ENCODE data around the gene LGI4.

DNA sequence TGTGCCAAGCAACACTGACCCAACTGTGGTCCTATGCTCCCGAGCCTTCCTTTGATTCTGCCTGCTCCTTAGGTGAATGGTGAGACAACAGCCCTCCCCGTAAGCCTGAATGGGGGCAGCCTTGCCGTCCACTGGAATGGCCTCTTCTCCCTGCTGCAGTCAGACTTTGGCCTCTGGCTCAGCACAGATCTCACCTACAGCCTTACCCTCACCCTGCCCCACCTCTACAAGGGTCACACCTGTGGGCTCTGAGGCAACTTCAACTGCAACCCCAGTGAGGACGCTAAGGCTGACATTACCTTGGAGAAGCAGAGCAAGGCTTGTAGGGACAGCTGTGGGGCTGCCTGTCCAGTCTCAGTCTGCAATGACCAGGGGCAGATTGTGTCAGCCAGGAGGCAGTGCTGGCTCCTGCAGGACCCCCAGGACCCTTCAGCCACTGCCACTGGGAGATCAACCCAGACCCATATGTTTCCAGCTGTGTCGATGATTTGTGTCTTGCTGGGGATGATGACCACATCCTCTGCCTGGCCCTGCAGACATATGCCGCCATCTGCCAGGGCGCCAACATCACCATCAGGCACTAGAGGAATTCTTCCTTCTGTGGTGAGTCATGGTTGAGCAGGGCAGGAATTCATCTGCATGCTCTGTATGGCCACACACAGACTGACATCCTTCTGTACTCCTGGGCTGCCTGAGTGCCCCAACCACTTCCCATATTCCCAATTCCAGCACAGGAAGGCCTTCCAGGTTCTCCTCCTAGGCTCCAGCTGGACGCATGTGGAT, 46.5 kb downstream of the LGI4 start:
- TF ChIP-seq, protein P1, sequence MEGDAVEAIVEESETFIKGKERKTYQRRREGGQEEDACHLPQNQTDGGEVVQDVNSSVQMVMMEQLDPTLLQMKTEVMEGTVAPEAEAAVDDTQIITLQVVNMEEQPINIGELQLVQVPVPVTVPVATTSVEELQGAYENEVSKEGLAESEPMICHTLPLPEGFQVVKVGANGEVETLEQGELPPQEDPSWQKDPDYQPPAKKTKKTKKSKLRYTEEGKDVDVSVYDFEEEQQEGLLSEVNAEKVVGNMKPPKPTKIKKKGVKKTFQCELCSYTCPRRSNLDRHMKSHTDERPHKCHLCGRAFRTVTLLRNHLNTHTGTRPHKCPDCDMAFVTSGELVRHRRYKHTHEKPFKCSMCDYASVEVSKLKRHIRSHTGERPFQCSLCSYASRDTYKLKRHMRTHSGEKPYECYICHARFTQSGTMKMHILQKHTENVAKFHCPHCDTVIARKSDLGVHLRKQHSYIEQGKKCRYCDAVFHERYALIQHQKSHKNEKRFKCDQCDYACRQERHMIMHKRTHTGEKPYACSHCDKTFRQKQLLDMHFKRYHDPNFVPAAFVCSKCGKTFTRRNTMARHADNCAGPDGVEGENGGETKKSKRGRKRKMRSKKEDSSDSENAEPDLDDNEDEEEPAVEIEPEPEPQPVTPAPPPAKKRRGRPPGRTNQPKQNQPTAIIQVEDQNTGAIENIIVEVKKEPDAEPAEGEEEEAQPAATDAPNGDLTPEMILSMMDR (IDR thresholded peaks at IDR 0.05) = no peak
- TF ChIP-seq POLR2AphosphoS5 (IDR thresholded peaks at IDR 0.05) = no peak
- no peak for TF ChIP-seq POLR2A (IDR thresholded peaks at IDR 0.05; ENCODE audit: low read depth)

All from esophagus muscularis mucosa (tissue), 3 donors.